Ascending aorta (tissue), 2 donors: ENCODE data around the gene F2RL3. TPM values are rescaled to one million over a fixed set of nuclear protein-coding genes. Genes with fewer than 3 reads are reported as not detected.

Source experiments
- DNase-seq, 2 donors: peaks; one replicate each; pipeline ENCODE4 v3.0.0-alpha.2; 2019; ENCODE audit warnings: low spot score in 2 of 2
- H3K27ac ChIP-seq, 2 donors: fragments of 200-600 bp; sonication (generic); one replicate each; pipeline ENCODE4 v1.5.1; 2016 to 2017; ENCODE audit warnings: mild to moderate bottlenecking in 1 of 2
- H3K27me3 ChIP-seq: fragments of 200-600 bp; sonication (generic); one replicate; pipeline ENCODE4 v1.5.1; 2017
- H3K36me3 ChIP-seq, 2 donors: fragments of 200-600 bp; sonication (generic); one replicate each; pipeline ENCODE4 v1.5.1; 2016
- H3K4me1 ChIP-seq, 2 donors: fragments of 200-600 bp; sonication (generic); one replicate each; pipeline ENCODE4 v1.5.1; 2016 to 2017; ENCODE audit warnings: mild to moderate bottlenecking in 1 of 2
- H3K4me3 ChIP-seq, 2 donors: fragments of 200-600 bp; sonication (generic); one replicate each; pipeline ENCODE4 v1.5.1; 2016 to 2017; ENCODE audit warnings: mild to moderate bottlenecking in 1 of 2
- H3K9me3 ChIP-seq, 2 donors: fragments of 200-600 bp; sonication (generic); one replicate each; pipeline ENCODE4 v1.5.1; 2016
- intact Hi-C: fragments of 100-400 bp; cut with DNase I; formaldehyde crosslinking; loops from one replicate; pipeline ENCODE4 v1.15.1; 2023
- total RNA-seq: library from RNA; depleted of rRNA; stranded (reverse); fragments of >200 nt; gene quantifications from one replicate; pipeline ENCODE4 v1.1.0, GENCODE V29; 2016
- TF ChIP-seq, protein P1 (sequence below), 3 experiments: fragments of 200-600 bp in 2 of 3; fragments of 450-650 bp in 1 of 3; sonication (generic) in 2 of 3; IDR thresholded peaks; one replicate each; pipeline ENCODE4 v1.5.1; 2016 to 2019; ENCODE audit warnings: antibody characterized with exemption in 3 of 3, mild to moderate bottlenecking in 1 of 3, moderate library complexity in 1 of 3

The F2RL3 gene
- total RNA-seq, 1 donor from 2014 or later = 7.6 TPM

DNA sequence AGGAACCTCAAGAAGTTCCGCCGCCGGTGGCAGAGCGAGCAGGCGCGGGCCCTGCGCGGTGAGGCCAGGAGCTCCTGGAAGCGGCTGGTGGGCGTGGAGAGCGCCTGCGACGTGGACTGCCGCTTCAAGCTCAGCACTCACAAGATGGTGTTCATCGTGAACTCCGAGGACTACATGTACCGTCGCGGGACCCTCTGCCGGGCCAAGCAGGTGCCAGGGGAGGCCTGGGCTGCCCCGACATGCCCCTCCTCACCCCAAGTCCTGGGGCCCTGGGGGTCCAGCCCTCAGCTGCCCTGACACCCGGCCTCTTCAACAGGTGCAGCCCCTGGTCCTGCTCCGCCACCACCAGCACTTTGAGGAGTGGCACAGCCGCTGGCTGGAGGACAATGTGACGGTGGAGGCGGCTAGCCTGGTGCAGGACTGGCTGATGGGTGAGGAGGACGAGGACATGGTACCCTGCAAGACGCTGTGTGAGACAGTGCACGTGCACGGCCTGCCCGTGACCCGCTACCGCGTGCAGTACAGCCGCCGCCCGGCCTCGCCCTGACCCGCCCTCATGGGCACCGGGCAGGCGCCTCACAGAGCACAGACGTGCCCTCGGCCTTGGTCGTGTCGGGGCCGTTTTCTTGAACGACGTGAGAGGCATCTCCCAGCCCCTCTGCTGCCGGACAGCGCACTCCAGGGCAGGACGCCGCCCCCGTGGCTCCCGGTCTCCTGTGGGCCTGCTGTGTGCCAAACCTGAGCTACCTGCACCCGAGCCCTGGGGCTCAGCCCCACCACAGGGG, 10.4 kb upstream of the F2RL3 start:
- DNase-seq = no peak
- Histone ChIP-seq H3K27me3 (no peaks in the 10 kb centered on the region), H3K4me1 (no peaks in the 10 kb centered on the region), H3K9me3 (peaks cover 14 to 20% of the 10 kb centered on the region in 2 donors), H3K4me3 (no peak overlapping the region), H3K27ac (no peak overlapping the region), H3K36me3 (peaks cover 40 to 50% of the 10 kb centered on the region in 2 donors)
- intact Hi-C loops = no loop called here
- TF ChIP-seq, protein P1, sequence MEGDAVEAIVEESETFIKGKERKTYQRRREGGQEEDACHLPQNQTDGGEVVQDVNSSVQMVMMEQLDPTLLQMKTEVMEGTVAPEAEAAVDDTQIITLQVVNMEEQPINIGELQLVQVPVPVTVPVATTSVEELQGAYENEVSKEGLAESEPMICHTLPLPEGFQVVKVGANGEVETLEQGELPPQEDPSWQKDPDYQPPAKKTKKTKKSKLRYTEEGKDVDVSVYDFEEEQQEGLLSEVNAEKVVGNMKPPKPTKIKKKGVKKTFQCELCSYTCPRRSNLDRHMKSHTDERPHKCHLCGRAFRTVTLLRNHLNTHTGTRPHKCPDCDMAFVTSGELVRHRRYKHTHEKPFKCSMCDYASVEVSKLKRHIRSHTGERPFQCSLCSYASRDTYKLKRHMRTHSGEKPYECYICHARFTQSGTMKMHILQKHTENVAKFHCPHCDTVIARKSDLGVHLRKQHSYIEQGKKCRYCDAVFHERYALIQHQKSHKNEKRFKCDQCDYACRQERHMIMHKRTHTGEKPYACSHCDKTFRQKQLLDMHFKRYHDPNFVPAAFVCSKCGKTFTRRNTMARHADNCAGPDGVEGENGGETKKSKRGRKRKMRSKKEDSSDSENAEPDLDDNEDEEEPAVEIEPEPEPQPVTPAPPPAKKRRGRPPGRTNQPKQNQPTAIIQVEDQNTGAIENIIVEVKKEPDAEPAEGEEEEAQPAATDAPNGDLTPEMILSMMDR (IDR thresholded peaks at IDR 0.05) = no peak

DNA sequence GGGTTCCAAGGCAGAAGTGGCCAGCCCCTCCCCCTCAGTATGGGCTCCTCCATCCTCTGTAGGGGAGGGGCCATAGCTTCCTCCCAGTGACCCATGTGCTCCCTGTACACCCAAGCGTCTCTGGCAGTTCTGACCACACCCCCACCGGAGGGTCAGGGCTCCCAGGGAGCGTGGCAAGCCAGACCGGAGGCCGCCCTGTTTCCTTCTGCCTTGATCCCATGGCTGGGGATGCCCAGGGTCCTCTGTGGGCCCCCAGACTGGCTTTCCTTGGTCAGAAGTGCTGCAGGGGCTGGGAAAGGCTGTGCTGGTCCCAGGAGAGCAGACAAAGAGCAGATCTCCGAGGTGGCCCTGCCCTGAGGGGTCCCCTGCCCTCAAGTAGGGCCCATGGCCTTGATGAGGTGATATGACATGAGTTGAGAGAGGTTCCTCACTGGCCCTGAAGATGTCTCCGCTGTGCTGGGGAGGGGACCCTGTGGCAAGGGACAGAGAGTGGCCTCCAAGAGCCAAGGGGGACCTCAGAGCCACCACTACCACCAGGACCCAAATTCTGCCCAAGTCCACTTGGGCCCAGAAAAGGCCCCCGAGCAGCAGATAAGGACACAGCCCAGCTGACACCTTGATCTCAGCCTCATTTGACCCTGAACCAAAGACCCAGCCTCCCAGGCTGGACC, 7.8 kb upstream of the F2RL3 start:
- no peak for DNase-seq
- H3K4me1 ChIP-seq = no peaks in the 10 kb centered on the region
- intact Hi-C loops = no loop called here
- TF ChIP-seq, protein P1 (IDR thresholded peaks at IDR 0.05) = no peak
- peaks cover 39 to 44% of the 10 kb centered on the region in 2 donors for H3K36me3 ChIP-seq
- no peak overlapping the region for H3K27ac ChIP-seq
- H3K27me3 ChIP-seq = no peaks in the 10 kb centered on the region
- peaks cover 14 to 20% of the 10 kb centered on the region in 2 donors for H3K9me3 ChIP-seq
- H3K4me3 ChIP-seq = no peak overlapping the region

DNA sequence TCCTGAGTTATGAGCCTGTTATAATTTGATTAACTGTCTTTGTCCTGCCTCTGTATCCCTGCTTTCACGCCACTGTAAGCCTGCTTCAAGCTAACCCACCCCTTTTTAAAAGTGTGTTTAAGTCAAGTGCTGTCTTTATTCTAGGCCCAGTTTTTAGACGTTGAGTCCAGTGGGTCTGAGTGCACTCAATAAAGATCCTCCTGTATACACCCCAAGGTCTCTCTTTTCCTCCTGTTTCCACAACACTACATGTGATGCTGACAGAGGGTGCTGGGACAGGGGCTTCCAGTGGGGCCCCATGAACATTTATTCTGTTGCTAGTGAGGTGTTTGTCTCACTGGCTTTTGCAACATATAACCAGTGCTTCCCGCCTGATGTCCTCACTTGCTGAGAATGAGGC, 6.7 kb upstream of the F2RL3 start:
- peaks cover 28 to 33% of the 10 kb centered on the region in 2 donors for H3K36me3 ChIP-seq
- DNase-seq = no peak
- intact Hi-C loops = no loop called here
- no peaks in the 10 kb centered on the region for H3K4me1 ChIP-seq
- TF ChIP-seq, protein P1 (IDR thresholded peaks at IDR 0.05) = no peak
- no peak overlapping the region for H3K27ac ChIP-seq
- no peak overlapping the region for H3K4me3 ChIP-seq
- H3K27me3 ChIP-seq = no peaks in the 10 kb centered on the region
- peaks cover 14 to 20% of the 10 kb centered on the region in 2 donors for H3K9me3 ChIP-seq

DNA sequence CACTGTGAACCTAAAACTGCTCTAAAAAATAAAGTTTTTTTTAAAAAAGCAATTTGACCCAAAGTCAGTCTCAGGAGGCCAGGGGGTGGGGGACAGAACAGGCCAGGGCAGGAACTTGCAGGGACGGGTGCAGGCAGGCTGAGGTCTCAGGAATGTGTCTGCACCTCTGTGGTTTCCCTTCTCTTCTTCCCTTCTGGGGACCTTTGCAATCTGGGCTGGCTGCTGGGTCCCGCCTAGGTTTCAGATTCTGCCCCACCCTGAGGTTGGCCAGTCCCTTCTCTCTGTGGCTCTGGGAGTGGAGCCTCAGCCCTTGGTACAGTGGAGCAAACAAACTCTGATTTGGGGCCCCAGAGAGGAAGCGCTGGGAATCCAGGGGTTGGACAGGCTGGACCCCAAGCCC, 5.3 kb upstream of the F2RL3 start:
- intact Hi-C loops = no loop called here
- Histone ChIP-seq H3K27me3 (no peaks in the 10 kb centered on the region), H3K9me3 (peaks cover 14 to 20% of the 10 kb centered on the region in 2 donors), H3K27ac (no peak overlapping the region), H3K4me1 (no peaks in the 10 kb centered on the region), H3K36me3 (peaks cover 15 to 19% of the 10 kb centered on the region in 2 donors), H3K4me3 (no peak overlapping the region)
- DNase-seq = no peak
- TF ChIP-seq, protein P1 (IDR thresholded peaks at IDR 0.05) = no peak

DNA sequence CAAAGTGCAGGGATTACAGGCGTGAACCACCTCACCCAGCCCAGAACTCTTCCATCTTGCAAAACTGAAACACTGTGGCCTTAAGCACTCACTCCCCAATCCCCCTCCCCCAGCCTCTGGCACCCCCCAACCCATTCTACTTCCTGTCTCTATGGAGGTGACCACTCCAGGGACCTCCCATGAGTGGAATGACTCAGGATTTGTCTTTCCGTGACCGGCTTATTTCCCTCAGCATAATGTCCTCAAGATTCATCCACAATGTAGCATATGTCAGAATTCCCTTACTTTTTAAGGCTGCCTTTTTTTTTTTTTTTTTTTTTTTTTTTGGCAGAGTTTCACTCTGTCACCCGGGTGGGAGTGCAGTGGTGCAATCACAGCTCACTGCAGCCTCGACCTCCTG, 3.6 kb upstream of the F2RL3 start:
- intact Hi-C loops = no loop called here
- Histone ChIP-seq H3K27ac (no peak overlapping the region), H3K4me3 (no peak overlapping the region), H3K4me1 (no peaks in the 10 kb centered on the region), H3K36me3 (peaks cover 0 to 3% of the 10 kb centered on the region in 2 donors), H3K27me3 (no peaks in the 10 kb centered on the region), H3K9me3 (peaks cover 14 to 20% of the 10 kb centered on the region in 2 donors)
- DNase-seq = no peak
- TF ChIP-seq, protein P1 (IDR thresholded peaks at IDR 0.05) = no peak
